ENCODE results near the gene GBF1. TPM values are rescaled to one million over a fixed set of nuclear protein-coding genes. Genes with fewer than 3 reads are reported as not detected.
A peak's percentile ranks its signal among the peaks of the same experiment; 100 is the strongest.

The GBF1 gene
- total and polyA plus RNA-seq, 2 of the 13 experiments (the other 11 are each of a cell fraction or from before 2014, with no cell fraction given) = 17.1 to 21.9 TPM

GRCh38 chr10:102241444-102242117 lies 3.8 kb upstream of the GBF1 start, which contains the start of gene PITX3 (continued):
- TF ChIP-seq ZNF407 (CRISPR knock-in tag; IDR thresholded peaks at IDR 0.05; ENCODE audit: not compliant biosample characterization) (no peak), ZNF136 (CRISPR knock-in tag; IDR thresholded peaks at IDR 0.05; ENCODE audit: low read depth) (no peak), ZNF709 (CRISPR knock-in tag; IDR thresholded peaks at IDR 0.05) (0 out of 2 replicates have a peak, but pooled peaks have one; percentile 21), MYC (CRISPR knock-in tag; IDR thresholded peaks at IDR 0.05; ENCODE audit: borderline replicate concordance) (peak; percentile 63; the same call in 1 of the 2 replicates), ZSCAN20 (CRISPR knock-in tag; IDR thresholded peaks at IDR 0.05; ENCODE audit: borderline replicate concordance) (0 out of 2 replicates have a peak, but pooled peaks have one; percentile 22), NFYC (CRISPR knock-in tag; IDR thresholded peaks at IDR 0.05) (peak; percentile 71), ARID4A (CRISPR knock-in tag; IDR thresholded peaks at IDR 0.05; ENCODE audit: borderline replicate concordance) (peak; percentile 90), ZNF430 (CRISPR knock-in tag; IDR thresholded peaks at IDR 0.05) (no peak), GLI4 (CRISPR knock-in tag; IDR thresholded peaks at IDR 0.05; ENCODE audit: borderline replicate concordance) (no peak), ZNF850 (CRISPR knock-in tag; conservative IDR thresholded peaks at IDR 0.05) (0 out of 2 replicates have a peak, but pooled peaks have one; percentile 62), ZNF740 (CRISPR knock-in tag; IDR thresholded peaks at IDR 0.05) (no peak), ZNF121 (CRISPR knock-in tag; IDR thresholded peaks at IDR 0.05) (no peak)
